ENCODE measurements around the gene CCDC12. TPM values are rescaled to one million over a fixed set of nuclear protein-coding genes. Genes with fewer than 3 reads are reported as not detected.

Gene CCDC12
- total and polyA plus RNA-seq, 9 of the 15 experiments (the other 6 are each of a cell fraction or from before 2014, with no cell fraction given), result 8.9 to 201 (median 86.9) TPM

DNA sequence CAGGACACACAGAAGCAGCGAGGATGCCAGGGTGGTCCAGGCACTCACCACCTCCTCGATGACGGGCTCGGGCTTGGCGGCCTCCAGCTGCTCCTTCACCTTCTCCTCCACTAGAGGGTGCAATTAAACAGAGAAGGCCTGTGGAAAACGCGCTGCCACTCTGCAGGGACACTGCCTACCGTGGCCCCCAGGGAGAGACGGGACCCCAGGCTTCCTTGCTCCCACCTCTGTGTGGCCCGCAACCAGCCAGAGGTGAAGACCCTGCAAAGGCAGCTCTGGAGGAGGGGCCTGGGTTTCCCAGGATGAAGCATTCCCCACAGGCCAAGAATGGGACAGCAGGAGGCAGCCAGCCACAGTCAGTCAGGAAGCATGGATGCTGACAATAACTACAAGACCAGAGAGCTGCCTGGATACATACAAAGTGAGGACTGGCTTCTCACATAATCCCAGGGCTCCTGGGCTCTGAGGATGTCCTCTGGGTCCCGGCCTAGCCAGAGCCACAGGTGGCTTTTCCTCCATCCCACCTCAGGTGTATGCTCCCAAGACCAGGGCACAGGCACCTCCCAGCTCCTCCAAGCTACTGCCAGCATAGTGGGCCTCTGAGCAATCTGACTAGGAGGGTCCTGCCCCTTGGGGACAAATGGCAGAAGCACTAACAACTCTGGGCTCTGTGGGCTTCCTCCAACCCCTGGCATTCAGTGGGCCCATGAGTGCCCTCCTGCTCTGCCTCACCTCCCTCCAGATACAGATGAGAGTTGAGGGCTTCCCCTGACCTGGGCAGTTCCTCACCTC lies 52.8 kb downstream of the CCDC12 start (continued):
- TF ChIP-seq ZNF551 (CRISPR knock-in tag; IDR thresholded peaks at IDR 0.05) (no peak), ZNF589 (CRISPR knock-in tag; IDR thresholded peaks at IDR 0.05; ENCODE audit: low read depth) (no peak), SIN3B (IDR thresholded peaks at IDR 0.05; ENCODE audit: low read depth) (no peak), MYC (IDR thresholded peaks at IDR 0.05; ENCODE audit: low read depth, low read length) (no peak), MYC (CRISPR knock-in tag; IDR thresholded peaks at IDR 0.05; ENCODE audit: borderline replicate concordance, low read depth) (no peak), ZNF766 (CRISPR knock-in tag; conservative IDR thresholded peaks at IDR 0.05) (no peak), KLF13 (tag; IDR thresholded peaks at IDR 0.05; ENCODE audit: borderline replicate concordance, low read depth) (no peak), HNRNPLL (IDR thresholded peaks at IDR 0.05; ENCODE audit: low read depth, low read length, poor library complexity, severe bottlenecking) (no peak), CBX5 (IDR thresholded peaks at IDR 0.05; ENCODE audit: borderline replicate concordance, low read depth) (no peak), ZNF764 (CRISPR knock-in tag; IDR thresholded peaks at IDR 0.05; ENCODE audit: low read depth) (no peak), ZNF717 (CRISPR knock-in tag; IDR thresholded peaks at IDR 0.05) (no peak), MEF2D (tag; conservative IDR thresholded peaks at IDR 0.05; ENCODE audit: low read depth) (no peak), GABPA (tag; conservative IDR thresholded peaks at IDR 0.05; ENCODE audit: low read depth) (no peak), TFAM (CRISPR knock-in tag; conservative IDR thresholded peaks at IDR 0.05) (no peak), ARNT (IDR thresholded peaks at IDR 0.05) (no peak)
- TF ChIP-seq, protein P1, sequence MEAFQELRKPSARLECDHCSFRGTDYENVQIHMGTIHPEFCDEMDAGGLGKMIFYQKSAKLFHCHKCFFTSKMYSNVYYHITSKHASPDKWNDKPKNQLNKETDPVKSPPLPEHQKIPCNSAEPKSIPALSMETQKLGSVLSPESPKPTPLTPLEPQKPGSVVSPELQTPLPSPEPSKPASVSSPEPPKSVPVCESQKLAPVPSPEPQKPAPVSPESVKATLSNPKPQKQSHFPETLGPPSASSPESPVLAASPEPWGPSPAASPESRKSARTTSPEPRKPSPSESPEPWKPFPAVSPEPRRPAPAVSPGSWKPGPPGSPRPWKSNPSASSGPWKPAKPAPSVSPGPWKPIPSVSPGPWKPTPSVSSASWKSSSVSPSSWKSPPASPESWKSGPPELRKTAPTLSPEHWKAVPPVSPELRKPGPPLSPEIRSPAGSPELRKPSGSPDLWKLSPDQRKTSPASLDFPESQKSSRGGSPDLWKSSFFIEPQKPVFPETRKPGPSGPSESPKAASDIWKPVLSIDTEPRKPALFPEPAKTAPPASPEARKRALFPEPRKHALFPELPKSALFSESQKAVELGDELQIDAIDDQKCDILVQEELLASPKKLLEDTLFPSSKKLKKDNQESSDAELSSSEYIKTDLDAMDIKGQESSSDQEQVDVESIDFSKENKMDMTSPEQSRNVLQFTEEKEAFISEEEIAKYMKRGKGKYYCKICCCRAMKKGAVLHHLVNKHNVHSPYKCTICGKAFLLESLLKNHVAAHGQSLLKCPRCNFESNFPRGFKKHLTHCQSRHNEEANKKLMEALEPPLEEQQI (IDR thresholded peaks at IDR 0.05), result no peak
- TF ChIP-seq, protein P2, sequence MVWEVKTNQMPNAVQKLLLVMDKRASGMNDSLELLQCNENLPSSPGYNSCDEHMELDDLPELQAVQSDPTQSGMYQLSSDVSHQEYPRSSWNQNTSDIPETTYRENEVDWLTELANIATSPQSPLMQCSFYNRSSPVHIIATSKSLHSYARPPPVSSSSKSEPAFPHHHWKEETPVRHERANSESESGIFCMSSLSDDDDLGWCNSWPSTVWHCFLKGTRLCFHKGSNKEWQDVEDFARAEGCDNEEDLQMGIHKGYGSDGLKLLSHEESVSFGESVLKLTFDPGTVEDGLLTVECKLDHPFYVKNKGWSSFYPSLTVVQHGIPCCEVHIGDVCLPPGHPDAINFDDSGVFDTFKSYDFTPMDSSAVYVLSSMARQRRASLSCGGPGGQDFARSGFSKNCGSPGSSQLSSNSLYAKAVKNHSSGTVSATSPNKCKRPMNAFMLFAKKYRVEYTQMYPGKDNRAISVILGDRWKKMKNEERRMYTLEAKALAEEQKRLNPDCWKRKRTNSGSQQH (CRISPR knock-in tag; IDR thresholded peaks at IDR 0.05), result no peak
- TF ChIP-seq, protein P3, sequence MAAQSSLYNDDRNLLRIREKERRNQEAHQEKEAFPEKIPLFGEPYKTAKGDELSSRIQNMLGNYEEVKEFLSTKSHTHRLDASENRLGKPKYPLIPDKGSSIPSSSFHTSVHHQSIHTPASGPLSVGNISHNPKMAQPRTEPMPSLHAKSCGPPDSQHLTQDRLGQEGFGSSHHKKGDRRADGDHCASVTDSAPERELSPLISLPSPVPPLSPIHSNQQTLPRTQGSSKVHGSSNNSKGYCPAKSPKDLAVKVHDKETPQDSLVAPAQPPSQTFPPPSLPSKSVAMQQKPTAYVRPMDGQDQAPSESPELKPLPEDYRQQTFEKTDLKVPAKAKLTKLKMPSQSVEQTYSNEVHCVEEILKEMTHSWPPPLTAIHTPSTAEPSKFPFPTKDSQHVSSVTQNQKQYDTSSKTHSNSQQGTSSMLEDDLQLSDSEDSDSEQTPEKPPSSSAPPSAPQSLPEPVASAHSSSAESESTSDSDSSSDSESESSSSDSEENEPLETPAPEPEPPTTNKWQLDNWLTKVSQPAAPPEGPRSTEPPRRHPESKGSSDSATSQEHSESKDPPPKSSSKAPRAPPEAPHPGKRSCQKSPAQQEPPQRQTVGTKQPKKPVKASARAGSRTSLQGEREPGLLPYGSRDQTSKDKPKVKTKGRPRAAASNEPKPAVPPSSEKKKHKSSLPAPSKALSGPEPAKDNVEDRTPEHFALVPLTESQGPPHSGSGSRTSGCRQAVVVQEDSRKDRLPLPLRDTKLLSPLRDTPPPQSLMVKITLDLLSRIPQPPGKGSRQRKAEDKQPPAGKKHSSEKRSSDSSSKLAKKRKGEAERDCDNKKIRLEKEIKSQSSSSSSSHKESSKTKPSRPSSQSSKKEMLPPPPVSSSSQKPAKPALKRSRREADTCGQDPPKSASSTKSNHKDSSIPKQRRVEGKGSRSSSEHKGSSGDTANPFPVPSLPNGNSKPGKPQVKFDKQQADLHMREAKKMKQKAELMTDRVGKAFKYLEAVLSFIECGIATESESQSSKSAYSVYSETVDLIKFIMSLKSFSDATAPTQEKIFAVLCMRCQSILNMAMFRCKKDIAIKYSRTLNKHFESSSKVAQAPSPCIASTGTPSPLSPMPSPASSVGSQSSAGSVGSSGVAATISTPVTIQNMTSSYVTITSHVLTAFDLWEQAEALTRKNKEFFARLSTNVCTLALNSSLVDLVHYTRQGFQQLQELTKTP (IDR thresholded peaks at IDR 0.05; ENCODE audit: low read depth in 1 of 2, partially characterized antibody in 2 of 2), result no peak
